Measurements from ENCODE around the gene FAM200A. TPM values are rescaled to one million over a fixed set of nuclear protein-coding genes. Genes with fewer than 3 reads are reported as not detected.

Gene FAM200A
- total and polyA plus RNA-seq, 2 of the 13 experiments (the other 11 are each of a cell fraction or from before 2014, with no cell fraction given): 4.7 to 6.3 TPM

GRCh38 chr7:99557940-99558305, 6.0 kb upstream of the FAM200A start:
- H2AFZ ChIP-seq (ENCODE audit: low read length): no peak overlapping the region
- CTCF ChIA-PET (ENCODE audit: low intra/inter-chr PET ratio, low total read pairs): no interaction called here
- peak overlapping the region; percentile 88 for H3K4me2 ChIP-seq (ENCODE audit: low read depth, low read length)
- H3K79me2 ChIP-seq (ENCODE audit: insufficient read depth, low read length): peaks cover 46% of the 10 kb centered on the region
- H3K4me3 ChIP-seq (replicated peaks in 1 of 3; ENCODE audit: insufficient read depth in 1 of 3, low read depth in 2 of 3, low read length in 3 of 3): peak overlapping the region; percentile 87 to 99 (median 98)
- peak overlapping the region; percentile 95 for H3K27ac ChIP-seq (ENCODE audit: extremely low read length, insufficient read depth, low read length)
- peaks cover 5% of the 10 kb centered on the region; the same call in 1 of the 2 replicates for H4K20me1 ChIP-seq (ENCODE audit: insufficient read depth, low read length)
- peaks cover 11 to 42% of the 10 kb centered on the region in 2 experiments for H3K36me3 ChIP-seq (replicated peaks in 1 of 2; ENCODE audit: control insufficient read depth in 1 of 2, insufficient read depth in 2 of 2, low read length in 2 of 2)
- POLR2A ChIA-PET: interaction anchor here (0.6 to 3.6 kb wide), 20 partner anchors 14 to 432 kb away, joined by 3 to 42 read pairs (median 6); partner anchors contain the start of genes AZGP1, ZKSCAN5, ZNF394 and ZSCAN25
- intact Hi-C loops (cut with micrococcal nuclease; ENCODE audit: unreplicated experiment): loop anchor here (2.0 to 5.0 kb wide), 2 partner anchors 56 to 59 kb away; partner anchors contain the start of genes ZKSCAN5, ZNF394 and ZSCAN25
- in situ Hi-C loops (cut with HindIII; ENCODE audit: extremely low pct_ligation_motif_present, low pct_unique_long_range_greater_than_20kb): no loop called here
- 2% methylated on average over 15 of the region's 17 CpGs for WGBS (ENCODE audit: low lambda C conversion rate)
- H3K9me3 ChIP-seq (ENCODE audit: low read length): no peaks in the 10 kb centered on the region
- ATAC-seq (peak; percentile 36; the same call in 2 of the 3 replicates), DNase-seq (ENCODE audit: low spot score) (peak; percentile 16), FAIRE-seq (no peak)
- peak overlapping the region; percentile 100 for H3K9ac ChIP-seq (ENCODE audit: insufficient read depth, low read depth, low read length)
- H3K27me3 ChIP-seq (ENCODE audit: control insufficient read depth in 1 of 2, insufficient read depth in 2 of 2, low read length in 2 of 2): no peaks in the 10 kb centered on the region; a peak in 1 of 5 replicates
- BruUV-seq (replicated peaks): no TSS peak
- H3K4me1 ChIP-seq (ENCODE audit: insufficient read depth, low read length): peaks cover 43% of the 10 kb centered on the region
- TF ChIP-seq IKZF4 (CRISPR knock-in tag; IDR thresholded peaks at IDR 0.05; ENCODE audit: borderline replicate concordance, low read depth, not compliant biosample characterization) (peak; percentile 9), ZBTB7A (CRISPR knock-in tag; IDR thresholded peaks at IDR 0.05) (no peak), GFI1 (CRISPR knock-in tag; IDR thresholded peaks at IDR 0.05; ENCODE audit: borderline replicate concordance) (0 out of 2 replicates have a peak, but pooled peaks have one; percentile 6), ZNF10 (CRISPR knock-in tag; IDR thresholded peaks at IDR 0.05; ENCODE audit: borderline replicate concordance, low read depth) (0 out of 2 replicates have a peak, but pooled peaks have one; percentile 87), JUNB (CRISPR knock-in tag; IDR thresholded peaks at IDR 0.05; ENCODE audit: borderline replicate concordance) (0 out of 2 replicates have a peak, but pooled peaks have one; percentile 20), JUN (CRISPR knock-in tag; IDR thresholded peaks at IDR 0.05) (no peak), GLI4 (CRISPR knock-in tag; IDR thresholded peaks at IDR 0.05; ENCODE audit: borderline replicate concordance) (0 out of 2 replicates have a peak, but pooled peaks have one; percentile 6), LCORL (IDR thresholded peaks at IDR 0.05) (no peak), LCORL (CRISPR knock-in tag; IDR thresholded peaks at IDR 0.05) (0 out of 2 replicates have a peak, but pooled peaks have one; percentile 11), ATF7-NPFF (CRISPR knock-in tag; IDR thresholded peaks at IDR 0.05; ENCODE audit: low read depth) (0 out of 2 replicates have a peak, but pooled peaks have one; percentile 60), MLX (CRISPR knock-in tag; IDR thresholded peaks at IDR 0.05) (0 out of 2 replicates have a peak, but pooled peaks have one; percentile 16), ZNF18 (CRISPR knock-in tag; IDR thresholded peaks at IDR 0.05; ENCODE audit: insufficient replicate concordance) (peak; percentile 21)
- TF ChIP-seq, protein P1, sequence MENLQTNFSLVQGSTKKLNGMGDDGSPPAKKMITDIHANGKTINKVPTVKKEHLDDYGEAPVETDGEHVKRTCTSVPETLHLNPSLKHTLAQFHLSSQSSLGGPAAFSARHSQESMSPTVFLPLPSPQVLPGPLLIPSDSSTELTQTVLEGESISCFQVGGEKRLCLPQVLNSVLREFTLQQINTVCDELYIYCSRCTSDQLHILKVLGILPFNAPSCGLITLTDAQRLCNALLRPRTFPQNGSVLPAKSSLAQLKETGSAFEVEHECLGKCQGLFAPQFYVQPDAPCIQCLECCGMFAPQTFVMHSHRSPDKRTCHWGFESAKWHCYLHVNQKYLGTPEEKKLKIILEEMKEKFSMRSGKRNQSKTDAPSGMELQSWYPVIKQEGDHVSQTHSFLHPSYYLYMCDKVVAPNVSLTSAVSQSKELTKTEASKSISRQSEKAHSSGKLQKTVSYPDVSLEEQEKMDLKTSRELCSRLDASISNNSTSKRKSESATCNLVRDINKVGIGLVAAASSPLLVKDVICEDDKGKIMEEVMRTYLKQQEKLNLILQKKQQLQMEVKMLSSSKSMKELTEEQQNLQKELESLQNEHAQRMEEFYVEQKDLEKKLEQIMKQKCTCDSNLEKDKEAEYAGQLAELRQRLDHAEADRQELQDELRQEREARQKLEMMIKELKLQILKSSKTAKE (CRISPR knock-in tag; IDR thresholded peaks at IDR 0.05; ENCODE audit: borderline replicate concordance): 0 out of 2 replicates have a peak, but pooled peaks have one; percentile 27
- TF ChIP-seq, protein P2, sequence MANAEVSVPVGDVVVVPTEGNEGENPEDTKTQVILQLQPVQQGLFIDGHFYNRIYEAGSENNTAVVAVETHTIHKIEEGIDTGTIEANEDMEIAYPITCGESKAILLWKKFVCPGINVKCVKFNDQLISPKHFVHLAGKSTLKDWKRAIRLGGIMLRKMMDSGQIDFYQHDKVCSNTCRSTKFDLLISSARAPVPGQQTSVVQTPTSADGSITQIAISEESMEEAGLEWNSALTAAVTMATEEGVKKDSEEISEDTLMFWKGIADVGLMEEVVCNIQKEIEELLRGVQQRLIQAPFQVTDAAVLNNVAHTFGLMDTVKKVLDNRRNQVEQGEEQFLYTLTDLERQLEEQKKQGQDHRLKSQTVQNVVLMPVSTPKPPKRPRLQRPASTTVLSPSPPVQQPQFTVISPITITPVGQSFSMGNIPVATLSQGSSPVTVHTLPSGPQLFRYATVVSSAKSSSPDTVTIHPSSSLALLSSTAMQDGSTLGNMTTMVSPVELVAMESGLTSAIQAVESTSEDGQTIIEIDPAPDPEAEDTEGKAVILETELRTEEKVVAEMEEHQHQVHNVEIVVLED (CRISPR knock-in tag; IDR thresholded peaks at IDR 0.05; ENCODE audit: borderline replicate concordance): no peak

Data from HepG2 (cell line).